HepG2 (cell line): ENCODE measurements around the gene METRN. TPM values are rescaled to one million over a fixed set of nuclear protein-coding genes. Genes with fewer than 3 reads are reported as not detected.
A peak's percentile ranks its signal among the peaks of the same experiment; 100 is the strongest.

Experiments
- CCAR2 ChIP-seq: fragments of 200-400 bp; formaldehyde crosslinking; optimal IDR thresholded peaks from 2 replicates; pipeline ENCODE3; 2018; ENCODE audit warnings: low read depth, mild to moderate bottlenecking, low read length, moderate library complexity
- DR1 ChIP-seq: sonication (generic); formaldehyde crosslinking; IDR thresholded peaks from 2 replicates; pipeline ENCODE4 v1.8.0; 2021; ENCODE audit warnings: mild to moderate bottlenecking, missing genetic modification reagents, inconsistent platforms
- E2F5 ChIP-seq: sonication (generic); formaldehyde crosslinking; conservative IDR thresholded peaks from 2 replicates; pipeline ENCODE4 v1.4.0; 2020; ENCODE audit warnings: missing genetic modification reagents
- MATR3 ChIP-seq: sonication (generic); formaldehyde crosslinking; IDR thresholded peaks from 2 replicates; pipeline ENCODE4 v1.4.0; 2020; ENCODE audit warnings: missing genetic modification reagents
- MXD3 ChIP-seq: IDR thresholded peaks from 2 replicates; pipeline ENCODE4 v1.6.1; 2016; ENCODE audit warnings: mild to moderate bottlenecking, missing biosample characterization, missing genetic modification reagents
- PHB2 ChIP-seq: fragments of 450-650 bp; IDR thresholded peaks from 2 replicates; pipeline ENCODE4 v1.6.1; 2018; ENCODE audit not compliant: partially characterized antibody
- PLRG1 ChIP-seq: fragments of 450-650 bp; conservative IDR thresholded peaks from 2 replicates; pipeline ENCODE4 v1.6.1; 2016
- SIN3B ChIP-seq: fragments of 150-350 bp; IDR thresholded peaks from 2 replicates; pipeline ENCODE4 v1.6.1; 2014; ENCODE audit warnings: low read length
- STAG1 ChIP-seq: sonication (generic); formaldehyde crosslinking; IDR thresholded peaks from 2 replicates; pipeline ENCODE4 v1.4.0; 2020; ENCODE audit warnings: missing genetic modification reagents
- USF2 ChIP-seq, 2 experiments: sonication (generic) in 1 of 2; formaldehyde crosslinking in 1 of 2; IDR thresholded peaks; 2 replicates each; pipeline versions ENCODE4 v1.5.1 to v1.6.1; 2011 to 2020; ENCODE audit warnings: borderline replicate concordance in 1 of 2, low read depth in 1 of 2, low read length in 1 of 2, mild to moderate bottlenecking in 1 of 2, missing genetic modification reagents in 1 of 2, moderate library complexity in 1 of 2
- ZBTB21 ChIP-seq: sonication (generic); formaldehyde crosslinking; IDR thresholded peaks from 2 replicates; pipeline ENCODE4 v1.4.0; 2020; ENCODE audit warnings: missing genetic modification reagents
- ZNF230 ChIP-seq: sonication (generic); formaldehyde crosslinking; IDR thresholded peaks from 2 replicates; pipeline ENCODE4 v1.4.0; 2020; ENCODE audit warnings: mild to moderate bottlenecking, missing genetic modification reagents
- ZNF383 ChIP-seq: sonication (generic); formaldehyde crosslinking; IDR thresholded peaks from 2 replicates; pipeline ENCODE4 v1.4.0; 2020; ENCODE audit warnings: missing genetic modification reagents, mild to moderate bottlenecking, borderline replicate concordance
- ZNF549 ChIP-seq: sonication (generic); formaldehyde crosslinking; IDR thresholded peaks from 2 replicates; pipeline ENCODE4 v1.5.0; 2020; ENCODE audit warnings: missing genetic modification reagents
- ZNF572 ChIP-seq: sonication (generic); formaldehyde crosslinking; IDR thresholded peaks from 2 replicates; pipeline ENCODE4 v1.5.1; 2020; ENCODE audit warnings: mild to moderate bottlenecking, missing genetic modification reagents
- ZNF577 ChIP-seq: sonication (generic); formaldehyde crosslinking; IDR thresholded peaks from 2 replicates; pipeline ENCODE4 v1.4.0; 2020; ENCODE audit warnings: mild to moderate bottlenecking, low read depth, missing genetic modification reagents, borderline replicate concordance
- ZNF580 ChIP-seq: IDR thresholded peaks from 2 replicates; pipeline ENCODE4 v1.6.1; 2016; ENCODE audit warnings: low read depth, borderline replicate concordance
- ZNF616 ChIP-seq: sonication (generic); formaldehyde crosslinking; IDR thresholded peaks from 2 replicates; pipeline ENCODE4 v1.5.0; 2020; ENCODE audit warnings: low read depth, mild to moderate bottlenecking, missing genetic modification reagents
- polyA plus RNA-seq, 8 experiments: library from polyadenylated mRNA; depleted of rRNA in 3 of 8; stranded (reverse) in 7 of 8; unstranded in 1 of 8; fragments of >200 nt; fragmentation: Illumina TruSeq in 4 of 8; extraction: Trizol in 4 of 8; gene quantifications; 2 replicates each; pipeline versions ENCODE4 v1.2.1 to v1.2.3, GENCODE V29; 2011 to 2016; ENCODE audit warnings: low read depth in 4 of 8, missing spikeins in 1 of 8, mixed read lengths in 1 of 8; ENCODE audit not compliant: insufficient read depth in 1 of 8
- total RNA-seq, 5 experiments: library from RNA; depleted of rRNA; stranded (reverse); fragments of >200 nt; fragmentation: Illumina TruSeq; extraction: Trizol; gene quantifications; 2 replicates each; pipeline ENCODE4 v1.2.3, GENCODE V29; 2016; ENCODE audit warnings: low read depth in 1 of 5

The METRN gene
- total and polyA plus RNA-seq, 2 of the 13 experiments (the other 11 are each of a cell fraction or from before 2014, with no cell fraction given), result 25.5 to 46.1 TPM

GRCh38 chr16:720447-720989 lies 5.6 kb downstream of the METRN start (continued):
- TF ChIP-seq PLRG1, result no peak
- TF ChIP-seq STAG1 (CRISPR knock-in tag), result no peak
- peak; percentile 62; the same call in 1 of the 2 replicates for TF ChIP-seq ZNF572
- TF ChIP-seq ZNF383 (CRISPR knock-in tag), result no peak
- no peak for TF ChIP-seq E2F5 (CRISPR knock-in tag)
- no peak for TF ChIP-seq ZNF230
- TF ChIP-seq ZNF577, result no peak
- TF ChIP-seq ZNF549 (CRISPR knock-in tag), result no peak
- no peak for TF ChIP-seq ZBTB21 (CRISPR knock-in tag)
- no peak for TF ChIP-seq SIN3B
- no peak for TF ChIP-seq DR1
- TF ChIP-seq PHB2, result no peak
- TF ChIP-seq MXD3 (CRISPR knock-in tag), result no peak
- TF ChIP-seq ZNF616 (CRISPR knock-in tag), result 0 out of 2 replicates have a peak, but pooled peaks have one; percentile 10
- no peak for TF ChIP-seq MATR3
- no peak; the same call in 1 of the 2 replicates for TF ChIP-seq ZNF580
- TF ChIP-seq USF2 (IDR thresholded peaks at IDR 0.05; ENCODE audit: low read depth, low read length), result no peak
- no peak for TF ChIP-seq USF2 (CRISPR knock-in tag; IDR thresholded peaks at IDR 0.05; ENCODE audit: borderline replicate concordance)
- TF ChIP-seq CCAR2, result no peak
